Measurements from ENCODE around the gene RUNX1. TPM values are rescaled to one million over a fixed set of nuclear protein-coding genes. Genes with fewer than 3 reads are reported as not detected.

Gene RUNX1
- total and polyA plus RNA-seq, 10 donors, result 4.8 to 70.0 (median 43.6) TPM

GRCh38 chr21:34899760-34900159, 149.3 kb downstream of the RUNX1 start:
- H3K4me3 ChIP-seq, result no peak overlapping the region
- H3K27me3 ChIP-seq (replicated peaks in 1 of 7), result no peaks in the 10 kb centered on the region
- no peak overlapping the region for H3K27ac ChIP-seq
- WGBS, 5 donors, result 45 to 100% (median 98%) methylated on average over 1 of the region's 1 CpG
- TF ChIP-seq POLR2A (IDR thresholded peaks at IDR 0.05) (no peak), POLR2AphosphoS5 (IDR thresholded peaks at IDR 0.05) (no peak)
- TF ChIP-seq, protein P1, sequence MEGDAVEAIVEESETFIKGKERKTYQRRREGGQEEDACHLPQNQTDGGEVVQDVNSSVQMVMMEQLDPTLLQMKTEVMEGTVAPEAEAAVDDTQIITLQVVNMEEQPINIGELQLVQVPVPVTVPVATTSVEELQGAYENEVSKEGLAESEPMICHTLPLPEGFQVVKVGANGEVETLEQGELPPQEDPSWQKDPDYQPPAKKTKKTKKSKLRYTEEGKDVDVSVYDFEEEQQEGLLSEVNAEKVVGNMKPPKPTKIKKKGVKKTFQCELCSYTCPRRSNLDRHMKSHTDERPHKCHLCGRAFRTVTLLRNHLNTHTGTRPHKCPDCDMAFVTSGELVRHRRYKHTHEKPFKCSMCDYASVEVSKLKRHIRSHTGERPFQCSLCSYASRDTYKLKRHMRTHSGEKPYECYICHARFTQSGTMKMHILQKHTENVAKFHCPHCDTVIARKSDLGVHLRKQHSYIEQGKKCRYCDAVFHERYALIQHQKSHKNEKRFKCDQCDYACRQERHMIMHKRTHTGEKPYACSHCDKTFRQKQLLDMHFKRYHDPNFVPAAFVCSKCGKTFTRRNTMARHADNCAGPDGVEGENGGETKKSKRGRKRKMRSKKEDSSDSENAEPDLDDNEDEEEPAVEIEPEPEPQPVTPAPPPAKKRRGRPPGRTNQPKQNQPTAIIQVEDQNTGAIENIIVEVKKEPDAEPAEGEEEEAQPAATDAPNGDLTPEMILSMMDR (IDR thresholded peaks at IDR 0.05 in 8 of 11, conservative IDR thresholded peaks at IDR 0.05 in 3 of 11), result no peak
- intact Hi-C loops (cut with DNase I; ENCODE audit: low total_unique reads), result loop anchor here (10.0 kb wide), 1 partner anchor 945 kb away; no protein-coding TSS in a partner anchor
- peaks cover 0 to 4% (median 0%) of the 10 kb centered on the region in 6 donors for H3K4me1 ChIP-seq
- DNase-seq, result no peak
- H3K9me3 ChIP-seq, result peaks cover 0 to 18% (median 12%) of the 10 kb centered on the region in 8 donors
- H3K36me3 ChIP-seq, result peaks cover 0 to 19% (median 0%) of the 10 kb centered on the region in 6 donors

DNA sequence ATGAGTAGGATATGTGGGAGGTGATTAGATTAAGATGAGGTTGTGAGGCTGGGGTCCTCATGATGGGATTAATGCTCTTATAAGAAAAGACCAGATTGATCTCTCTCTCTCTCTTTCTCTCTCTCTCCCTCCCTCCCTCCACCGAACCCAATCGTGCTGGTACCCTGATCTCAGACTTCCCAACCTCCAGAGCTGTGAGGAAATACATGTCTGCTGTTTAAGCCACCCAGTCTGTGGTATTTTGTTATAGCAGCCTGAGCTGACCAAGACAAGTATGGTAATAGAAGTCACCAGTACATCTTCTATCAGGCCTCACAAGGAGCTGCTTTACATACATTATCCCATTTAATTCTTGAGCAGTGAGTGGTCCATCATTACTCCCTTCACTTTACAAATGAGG, 149.8 kb downstream of the RUNX1 start:
- Histone ChIP-seq H3K4me3 (no peak overlapping the region), H3K27ac (no peak overlapping the region), H3K27me3 (replicated peaks in 1 of 7) (no peaks in the 10 kb centered on the region), H3K4me1 (peaks cover 0 to 3% (median 0%) of the 10 kb centered on the region in 6 donors), H3K36me3 (peaks cover 0 to 19% (median 0%) of the 10 kb centered on the region in 6 donors), H3K9me3 (peaks cover 0 to 18% (median 12%) of the 10 kb centered on the region in 8 donors)
- intact Hi-C loops (cut with DNase I; ENCODE audit: low total_unique reads), result loop anchor here (10.0 kb wide), 1 partner anchor 945 kb away; no protein-coding TSS in a partner anchor
- 83 to 94% (median 86%) methylated on average over 2 of the region's 2 CpGs for WGBS, 5 donors
- TF ChIP-seq POLR2A (IDR thresholded peaks at IDR 0.05) (no peak), POLR2AphosphoS5 (IDR thresholded peaks at IDR 0.05) (no peak)
- TF ChIP-seq, protein P1 (IDR thresholded peaks at IDR 0.05 in 8 of 11, conservative IDR thresholded peaks at IDR 0.05 in 3 of 11), result no peak
- DNase-seq, result no peak

- intact Hi-C loops (cut with DNase I; ENCODE audit: low total_unique reads), result loop anchor here (10.0 kb wide), 1 partner anchor 947 kb away; no protein-coding TSS in a partner anchor
- 54 to 95% (median 75%) methylated on average over 2 of the region's 2 CpGs for WGBS, 5 donors
- no peak for DNase-seq
- peaks cover 0 to 17% (median 0%) of the 10 kb centered on the region in 6 donors for H3K4me1 ChIP-seq
- no peak overlapping the region for H3K4me3 ChIP-seq
- TF ChIP-seq POLR2A (IDR thresholded peaks at IDR 0.05) (no peak), POLR2AphosphoS5 (IDR thresholded peaks at IDR 0.05) (no peak)
- TF ChIP-seq, protein P1 (IDR thresholded peaks at IDR 0.05 in 8 of 11, conservative IDR thresholded peaks at IDR 0.05 in 3 of 11), result no peak
- no peak overlapping the region for H3K27ac ChIP-seq
- peaks cover 0 to 19% (median 0%) of the 10 kb centered on the region in 6 donors for H3K36me3 ChIP-seq
- peaks cover 0 to 18% (median 12%) of the 10 kb centered on the region in 8 donors for H3K9me3 ChIP-seq
- peaks cover 0 to 6% (median 0%) of the 10 kb centered on the region in 7 donors for H3K27me3 ChIP-seq (replicated peaks in 1 of 7)
Measured at GRCh38 chr21:34897828-34898227, 151.3 kb downstream of the RUNX1 start.

DNA sequence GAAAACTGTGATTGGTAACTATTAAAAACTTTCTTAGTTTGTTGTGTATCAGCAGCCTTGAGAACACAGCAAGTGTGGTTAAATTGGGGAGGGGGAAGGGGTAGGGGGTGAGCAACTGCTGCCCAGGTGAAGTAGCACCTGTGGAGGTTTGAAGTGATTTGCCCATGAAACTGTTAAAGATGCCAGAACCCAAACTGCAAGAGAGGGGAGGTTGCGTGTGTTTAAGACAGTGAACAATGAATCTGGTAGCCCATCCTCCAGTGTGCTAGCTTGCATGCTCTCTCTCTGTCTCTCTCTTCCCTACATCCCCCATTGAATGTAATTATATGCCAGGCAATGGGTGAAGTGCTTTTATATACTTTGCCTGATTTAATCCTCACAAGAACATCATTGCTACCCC, 154.7 kb downstream of the RUNX1 start:
- Histone ChIP-seq H3K27ac (no peak overlapping the region), H3K9me3 (peaks cover 0 to 18% (median 12%) of the 10 kb centered on the region in 8 donors), H3K4me3 (no peak overlapping the region), H3K36me3 (peaks cover 0 to 19% (median 0%) of the 10 kb centered on the region in 6 donors), H3K4me1 (peaks cover 8 to 50% (median 26%) of the 10 kb centered on the region in 6 donors), H3K27me3 (replicated peaks in 1 of 7) (peaks cover 0 to 31% (median 8%) of the 10 kb centered on the region in 7 donors)
- no peak for DNase-seq
- intact Hi-C loops (cut with DNase I; ENCODE audit: low total_unique reads), result loop anchor here (5.0 to 10.0 kb wide), 2 partner anchors 508 to 950 kb away; no protein-coding TSS in a partner anchor
- TF ChIP-seq, protein P1 (IDR thresholded peaks at IDR 0.05 in 8 of 11, conservative IDR thresholded peaks at IDR 0.05 in 3 of 11), result no peak
- no peak for TF ChIP-seq POLR2AphosphoS5 (IDR thresholded peaks at IDR 0.05)
- no peak for TF ChIP-seq POLR2A (IDR thresholded peaks at IDR 0.05)
- 67 to 94% (median 84%) methylated on average over 1 of the region's 1 CpG for WGBS, 5 donors

Data from spleen (tissue), 11 donors.